Mucosa of gallbladder (tissue), 1 donor: ENCODE data around the gene HS2ST1. TPM values are rescaled to one million over a fixed set of nuclear protein-coding genes. Genes with fewer than 3 reads are reported as not detected.
"Not testable (repeated sequence)": the region's sequence is repeated elsewhere in the genome, so short reads cannot be mapped to it uniquely, and the experiment has no call there.

Source experiments
- DNase-seq: peaks from one replicate; pipeline ENCODE4 v3.0.0-alpha.2; 2020; ENCODE audit warnings: low spot score
- total RNA-seq: library from RNA; stranded (reverse); gene quantifications from one replicate; pipeline ENCODE4 v1.2.1, GENCODE V29; 2021
- donor health status: DM: no; HTN: no; CAD: no.

Gene HS2ST1
- total RNA-seq: 22.3 TPM

DNA sequence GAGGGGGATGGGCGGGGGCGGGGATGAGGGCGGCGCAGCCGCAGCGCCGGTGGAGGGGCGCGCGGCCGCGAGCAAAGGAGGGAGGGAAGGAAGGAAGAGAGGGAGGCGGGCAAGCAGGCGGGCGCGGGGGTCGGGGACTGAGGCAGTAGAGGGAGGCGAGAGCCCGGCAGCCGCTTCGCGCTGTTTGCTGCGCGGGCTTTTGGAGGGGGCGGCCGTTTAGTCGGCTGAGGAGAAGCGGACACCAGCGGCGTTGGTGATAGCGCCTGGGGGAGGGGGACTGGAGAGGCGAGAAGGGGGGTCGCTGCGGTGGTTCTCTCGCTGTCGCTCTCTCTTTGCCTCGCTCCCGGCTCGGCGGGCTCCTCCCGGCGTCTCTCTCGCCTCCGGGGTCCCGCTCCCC lies at the start of gene HS2ST1:
Gene HS2ST1 (plus strand): TSS at position 35 of the 397 bp plus-strand sequence.
- no peak for DNase-seq

DNA sequence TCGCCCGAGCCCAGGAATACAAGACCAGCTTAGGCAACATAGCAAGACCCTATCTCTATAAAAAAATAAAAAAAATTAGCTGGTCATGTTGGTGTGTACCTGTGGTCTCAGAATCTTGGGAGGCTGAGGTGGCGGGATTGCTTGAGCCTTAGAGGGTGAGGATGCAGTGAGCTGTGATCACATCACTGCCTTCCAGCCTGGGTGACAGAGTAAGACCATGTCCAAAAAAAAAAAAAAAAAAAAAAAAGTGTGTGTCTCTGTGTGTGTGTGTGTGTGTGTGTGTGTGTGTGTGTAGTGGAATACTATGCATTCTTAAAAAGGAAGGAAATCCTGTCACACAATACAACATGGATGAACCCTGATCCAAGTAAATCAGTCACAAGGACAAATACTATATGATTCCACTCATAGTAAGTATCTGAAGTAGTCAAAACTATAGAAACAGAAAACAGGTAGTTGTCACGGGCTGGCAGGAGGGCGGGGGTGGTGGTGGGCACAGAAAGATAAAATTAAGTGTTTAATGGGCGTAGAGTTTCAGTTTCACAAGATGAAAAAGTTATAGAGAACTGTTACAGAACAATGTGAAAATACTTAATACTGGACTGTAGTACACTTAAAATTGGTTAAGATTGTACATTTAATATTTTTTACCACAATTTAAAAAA lies 48.3 kb upstream of the HS2ST1 start:
- no peak for DNase-seq

DNA sequence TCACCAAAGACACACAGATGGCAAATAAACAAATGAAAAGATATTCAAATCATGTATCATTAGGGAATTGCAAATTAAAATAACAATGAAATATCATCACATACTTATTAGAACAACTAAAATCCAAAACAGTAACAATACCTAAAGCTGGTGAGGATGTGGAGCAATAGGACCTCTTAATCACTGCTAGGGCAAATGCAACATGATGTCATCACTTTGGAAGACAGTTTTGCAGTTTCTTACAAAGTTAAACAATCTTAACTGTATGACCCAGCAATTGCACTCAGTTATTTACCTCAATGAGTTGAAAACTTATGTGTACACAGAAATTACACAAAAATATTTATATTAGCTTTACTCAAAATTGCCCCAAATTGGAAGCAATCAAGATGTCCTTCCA lies 47.8 kb upstream of the HS2ST1 start:
- DNase-seq: no peak

DNA sequence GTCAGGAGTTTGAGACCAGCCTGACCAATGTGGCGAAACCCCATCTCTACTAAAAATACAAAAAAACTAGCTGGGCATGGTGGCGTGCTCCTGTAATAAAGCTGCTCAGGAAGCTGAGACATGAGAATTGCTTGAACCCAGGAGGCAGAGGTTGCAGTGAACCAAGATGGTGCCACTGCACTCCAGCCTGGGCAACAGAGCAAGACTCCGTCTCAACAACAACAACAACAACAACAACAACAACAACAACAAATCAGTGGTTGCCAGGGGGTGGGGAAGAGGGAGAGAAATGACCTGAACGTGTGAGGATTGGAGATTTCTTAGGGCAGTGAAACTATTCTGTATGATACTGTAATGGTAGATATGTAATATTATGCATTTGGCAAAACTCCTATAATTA lies 47.2 kb upstream of the HS2ST1 start:
- not testable (repeated sequence) for DNase-seq

DNA sequence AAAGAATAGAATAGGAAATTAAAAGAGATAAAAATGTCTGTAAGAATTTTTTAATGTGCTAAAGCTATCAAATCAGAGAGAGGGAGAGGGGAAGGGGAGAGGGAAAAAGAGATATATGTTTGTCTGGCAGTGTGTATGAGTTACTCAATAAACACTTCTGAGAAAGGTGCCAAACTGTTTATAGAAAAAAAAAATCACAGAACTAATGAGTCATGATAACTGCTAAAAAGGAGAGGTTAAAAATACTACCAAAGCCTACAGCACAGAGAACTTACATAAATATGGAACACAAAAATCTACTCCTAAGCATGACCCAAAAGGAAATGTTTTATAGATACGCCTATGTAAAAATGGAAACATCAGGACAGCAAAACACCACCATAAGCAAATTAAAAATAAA lies 46.0 kb upstream of the HS2ST1 start:
- no peak for DNase-seq

DNA sequence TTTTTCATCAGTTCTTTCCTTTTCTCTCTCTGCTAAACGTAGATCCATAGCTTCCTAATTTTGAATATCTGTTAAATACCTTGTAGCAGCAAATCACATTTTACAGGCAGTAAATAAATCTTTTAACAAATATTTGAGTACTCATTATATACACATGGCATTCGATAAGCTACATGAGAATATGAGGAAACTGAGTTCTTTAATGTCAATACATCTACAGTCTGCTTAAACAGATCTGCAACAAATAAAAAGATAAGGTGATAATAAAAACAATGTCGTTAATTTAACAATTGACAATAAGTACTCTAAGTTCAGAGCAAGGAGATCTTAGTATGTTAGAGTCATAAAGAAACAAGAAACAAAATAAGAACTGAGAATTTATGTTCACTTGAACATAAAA lies 43.4 kb upstream of the HS2ST1 start:
- DNase-seq: no peak

DNA sequence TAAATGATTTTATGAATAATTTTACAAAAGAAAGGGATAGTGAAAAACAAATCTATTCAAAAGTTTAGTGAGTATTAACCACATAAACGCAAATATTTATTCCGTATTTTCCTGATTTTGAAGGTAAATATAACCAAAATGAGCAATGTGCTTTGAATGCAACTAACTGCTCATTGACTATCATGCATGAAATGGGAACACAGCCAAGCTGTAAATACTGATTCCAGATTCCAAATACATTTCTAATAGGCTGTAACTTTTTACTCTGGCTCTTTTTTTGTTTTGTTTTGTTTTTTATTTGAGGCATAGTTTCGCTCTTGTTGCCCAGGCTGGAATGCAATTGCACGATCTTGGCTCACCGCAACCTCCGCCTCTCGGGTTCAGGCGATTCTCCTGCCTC lies 42.3 kb upstream of the HS2ST1 start:
- no peak for DNase-seq

DNA sequence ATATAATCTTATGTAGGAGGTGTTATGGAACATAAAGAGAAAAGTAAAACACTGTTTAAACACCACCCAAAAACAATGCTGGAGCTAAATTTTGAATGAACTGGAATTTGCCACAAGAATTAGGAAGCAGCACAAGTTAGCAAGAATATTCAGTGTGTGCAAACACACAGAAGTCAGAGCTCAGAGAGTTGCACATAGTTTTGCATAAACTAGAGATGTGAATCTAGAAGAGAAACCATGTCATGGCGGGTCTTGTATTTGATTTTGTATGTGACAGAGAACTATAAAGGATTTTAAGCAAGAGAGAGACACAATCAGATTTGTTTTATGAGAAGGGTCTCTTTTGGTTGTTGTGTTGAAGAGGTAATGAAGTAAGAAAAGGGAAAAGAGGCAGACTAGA lies 38.7 kb upstream of the HS2ST1 start:
- no peak for DNase-seq

DNA sequence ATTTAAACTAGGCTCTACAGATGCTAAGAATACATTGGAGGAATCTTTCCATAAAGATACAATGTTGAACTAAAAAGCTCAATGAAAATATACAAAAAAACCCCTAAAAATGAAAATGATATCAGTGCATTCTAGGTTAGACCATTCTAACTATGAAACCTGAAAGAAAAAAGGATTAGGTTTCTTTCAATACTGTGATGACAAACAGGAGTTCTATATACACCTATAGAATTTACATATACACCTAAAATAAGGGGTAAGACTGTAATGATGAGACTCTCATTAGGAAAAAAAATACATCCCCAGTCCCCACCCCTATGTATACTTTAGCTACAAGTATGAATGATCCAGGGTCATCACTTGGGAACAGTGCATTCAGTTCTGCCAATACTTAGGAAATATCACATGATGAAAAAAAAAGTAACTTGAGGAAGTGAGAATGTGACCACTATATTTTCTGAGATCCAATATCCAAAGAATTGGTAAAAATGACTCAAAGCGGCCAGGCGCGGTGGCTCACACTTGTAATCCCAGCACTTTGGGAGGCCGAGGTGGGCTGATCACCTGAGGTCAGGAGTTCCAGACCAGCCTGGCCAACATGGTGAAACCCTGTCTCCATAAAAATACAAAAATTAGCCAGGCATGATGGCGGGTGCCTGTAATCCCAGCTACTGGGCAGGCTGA lies 26.8 kb upstream of the HS2ST1 start:
- DNase-seq: no peak

DNA sequence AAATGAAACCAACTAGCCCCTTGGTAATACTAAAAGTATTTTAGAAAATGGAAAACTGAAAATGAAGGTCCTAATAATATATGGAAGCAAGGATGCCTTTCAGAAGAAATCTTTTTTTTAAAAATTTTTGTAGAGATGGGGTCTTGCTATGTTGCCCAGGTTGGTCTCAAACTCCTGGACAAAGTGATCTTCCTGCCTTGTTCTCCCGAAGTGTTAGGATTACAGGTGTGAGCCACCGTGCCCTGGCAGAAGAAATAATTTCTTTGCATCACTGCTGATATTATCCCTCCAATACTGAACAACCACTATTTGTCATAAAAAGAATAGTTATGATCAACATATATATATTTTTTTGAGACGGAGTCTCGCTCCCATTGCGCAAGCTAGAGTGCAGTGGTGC lies 26.1 kb upstream of the HS2ST1 start:
- no peak for DNase-seq

DNA sequence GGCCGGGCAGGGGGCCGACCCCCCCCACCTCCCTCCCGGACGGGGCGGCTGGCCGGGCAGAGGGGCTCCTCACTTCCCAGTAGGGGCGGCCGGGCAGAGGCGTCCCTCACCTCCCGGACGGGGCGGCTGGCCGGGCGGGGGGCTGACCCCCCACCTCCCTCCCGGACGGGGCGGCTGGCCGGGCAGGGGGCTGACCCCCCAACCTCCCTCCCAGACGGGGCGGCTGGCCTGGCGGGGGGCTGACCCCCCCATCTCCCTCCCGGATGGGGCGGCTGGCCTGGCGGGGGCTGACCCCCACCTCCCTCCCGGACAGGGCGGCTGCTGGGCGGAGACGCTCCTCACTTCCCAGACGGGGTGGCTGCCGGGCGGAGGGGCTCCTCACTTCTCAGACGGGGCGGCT lies 15.0 kb upstream of the HS2ST1 start:
- DNase-seq: not testable (repeated sequence)

DNA sequence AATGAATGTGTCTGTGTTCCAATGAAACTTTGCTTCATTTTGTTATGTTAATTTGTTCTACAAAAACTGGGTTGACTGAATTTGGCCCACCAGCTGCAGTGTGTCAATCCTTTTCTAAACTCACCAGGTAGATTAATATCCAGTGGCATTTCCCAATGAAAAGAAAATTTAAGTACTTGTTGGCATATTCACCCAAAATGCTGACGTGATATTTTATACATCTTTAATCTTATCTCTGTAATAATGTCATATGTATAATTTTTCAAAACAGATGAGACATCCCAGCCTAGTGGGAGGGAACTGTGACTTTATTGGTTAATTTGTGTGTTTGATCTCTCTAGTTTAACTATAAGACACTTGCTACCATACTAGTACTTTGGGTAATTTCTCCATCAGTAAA lies 8.6 kb upstream of the HS2ST1 start:
- no peak for DNase-seq

DNA sequence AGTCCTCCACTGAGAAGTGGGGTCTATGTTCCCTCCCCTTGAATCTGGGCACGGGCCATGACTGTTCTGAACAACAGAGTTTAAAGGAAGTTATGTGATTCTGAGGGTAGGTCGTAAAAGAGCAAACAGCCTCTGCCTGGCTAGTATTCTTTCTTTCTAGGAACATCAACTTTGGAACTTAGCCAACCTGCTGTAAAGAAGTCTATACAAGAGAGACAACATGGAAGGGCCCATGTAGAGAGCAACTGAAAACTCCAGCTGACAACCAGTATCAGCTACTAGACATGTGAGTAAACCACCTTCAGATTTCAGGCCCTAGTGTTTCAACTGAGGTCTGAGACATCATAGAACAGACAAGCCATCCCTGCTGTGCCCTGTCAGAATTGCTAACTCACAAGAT lies 8.0 kb upstream of the HS2ST1 start:
- DNase-seq: no peak

DNA sequence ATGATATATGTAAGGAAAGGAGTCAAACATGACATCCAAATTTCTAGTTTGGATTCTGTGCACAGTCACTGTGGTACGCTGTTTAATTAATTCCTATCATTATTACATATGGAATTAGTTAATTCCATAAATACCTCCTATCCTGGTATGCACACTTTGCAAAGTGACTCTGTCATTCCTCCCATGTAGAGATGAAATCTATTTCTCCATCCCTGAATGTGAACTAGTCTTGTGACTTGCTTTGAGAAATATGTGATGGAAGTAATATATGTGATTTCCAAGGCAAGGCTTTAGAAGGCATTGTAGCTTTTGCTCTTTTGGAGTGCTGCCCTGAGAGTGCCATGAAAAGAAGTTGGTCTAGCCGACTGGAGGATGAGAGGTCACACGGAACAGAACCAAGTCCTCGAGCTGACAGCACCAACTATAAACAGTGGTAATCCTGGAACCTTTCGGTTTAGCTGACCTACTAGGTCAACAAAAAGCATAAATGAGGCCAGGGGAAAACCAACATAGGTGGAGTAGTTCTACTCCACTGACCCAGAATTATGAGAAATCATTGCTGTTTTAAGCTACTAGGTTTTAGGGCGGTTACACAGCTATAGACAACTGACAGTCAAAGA lies 2.0 kb upstream of the HS2ST1 start:
- DNase-seq: no peak

DNA sequence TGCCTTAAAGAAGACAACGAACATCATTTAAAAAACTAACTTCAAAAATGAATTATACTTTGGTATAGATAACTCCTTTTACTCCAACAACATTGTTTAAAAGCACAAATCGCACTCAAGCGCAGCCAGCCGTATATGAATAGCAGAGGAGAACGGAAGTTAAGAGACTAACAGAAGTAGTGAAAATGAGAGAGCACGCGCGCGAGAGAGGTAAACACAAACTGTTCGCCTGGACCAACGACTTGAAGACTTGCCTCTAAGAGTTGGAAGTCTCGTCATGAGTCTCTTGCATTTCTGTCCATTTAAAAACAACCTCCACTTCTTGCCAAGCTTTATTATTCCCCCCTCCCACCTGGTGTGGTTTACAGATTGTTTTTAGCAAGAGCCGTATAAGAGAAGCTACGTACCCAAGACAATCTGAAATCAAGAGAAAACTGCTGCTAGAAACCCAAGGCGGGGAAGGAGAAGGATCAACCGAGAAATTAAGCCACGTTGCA lies 988 bp upstream of the HS2ST1 start:
- no peak for DNase-seq

DNA sequence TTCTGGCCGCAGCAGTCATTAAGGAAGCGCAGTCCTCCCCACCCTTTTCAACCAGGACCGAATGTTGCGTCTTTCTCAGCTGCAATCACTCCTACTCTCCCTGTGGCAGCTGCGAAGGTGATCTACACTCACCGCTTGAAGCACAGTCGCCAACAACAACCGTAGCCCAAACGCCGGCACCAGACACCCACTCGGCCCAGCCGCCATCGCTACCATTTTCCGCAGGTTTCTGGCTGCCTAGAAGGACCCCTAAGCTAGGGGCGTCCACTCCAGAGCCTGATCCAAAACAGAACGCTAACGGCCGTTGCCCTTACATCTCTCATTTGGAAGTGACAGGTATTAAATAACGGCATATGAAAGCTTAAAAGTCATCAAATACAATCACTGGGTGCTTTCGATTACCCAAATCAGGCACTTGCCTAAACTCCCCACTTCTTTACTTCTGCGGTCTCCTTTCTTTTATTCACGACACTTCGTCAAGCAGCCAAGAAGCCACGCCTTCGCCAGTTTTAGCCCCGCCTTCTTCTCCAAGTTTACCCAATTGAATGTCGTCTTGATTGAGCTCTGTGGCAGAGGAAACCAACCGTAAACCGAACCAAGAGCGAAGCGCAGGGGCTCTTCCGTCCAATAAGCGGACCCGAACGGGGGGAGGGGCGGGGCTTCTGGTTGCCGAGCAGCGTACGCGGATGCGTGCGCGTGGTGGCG lies 387 bp upstream of the HS2ST1 start, which contains the start of gene SELENOF:
Gene SELENOF (minus strand): TSS at position 231 of the 705 bp plus-strand sequence. CDS start 15 bp downstream, at position 216.
- DNase-seq: peak; percentile 100

DNA sequence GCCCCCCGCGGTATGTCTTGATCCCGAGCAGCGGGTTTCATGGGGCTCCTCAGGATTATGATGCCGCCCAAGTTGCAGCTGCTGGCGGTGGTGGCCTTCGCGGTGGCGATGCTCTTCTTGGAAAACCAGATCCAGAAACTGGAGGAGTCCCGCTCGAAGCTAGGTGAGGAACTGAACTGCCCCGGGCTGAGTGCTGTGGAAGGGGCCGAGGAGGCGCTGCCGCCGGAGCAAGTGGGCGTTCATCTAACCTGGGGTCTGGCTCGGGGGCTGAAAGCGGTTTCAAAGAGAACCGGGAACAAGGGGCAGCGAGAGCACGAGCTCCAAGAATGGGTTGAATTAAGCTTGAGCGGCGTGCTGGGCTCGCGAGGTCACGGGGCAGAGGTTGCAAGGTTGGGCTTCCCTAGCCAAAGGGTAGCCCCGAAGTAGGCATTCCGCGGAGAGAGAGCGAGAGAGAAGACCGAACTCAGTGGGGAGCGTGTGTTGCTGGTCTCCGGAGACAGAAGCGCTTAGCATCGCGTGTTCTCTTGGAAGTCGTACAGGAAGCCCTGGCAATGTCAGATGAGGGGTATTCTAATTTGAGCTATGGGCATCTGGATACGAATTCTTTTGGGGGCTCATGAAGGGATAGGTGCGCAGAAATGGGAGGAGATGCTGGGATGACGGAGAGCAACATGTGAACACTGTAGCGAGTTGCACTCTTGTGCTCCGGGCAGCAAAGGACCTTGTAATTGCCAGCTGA lies 732 bp downstream of the HS2ST1 start:
- peak; percentile 38 for DNase-seq

DNA sequence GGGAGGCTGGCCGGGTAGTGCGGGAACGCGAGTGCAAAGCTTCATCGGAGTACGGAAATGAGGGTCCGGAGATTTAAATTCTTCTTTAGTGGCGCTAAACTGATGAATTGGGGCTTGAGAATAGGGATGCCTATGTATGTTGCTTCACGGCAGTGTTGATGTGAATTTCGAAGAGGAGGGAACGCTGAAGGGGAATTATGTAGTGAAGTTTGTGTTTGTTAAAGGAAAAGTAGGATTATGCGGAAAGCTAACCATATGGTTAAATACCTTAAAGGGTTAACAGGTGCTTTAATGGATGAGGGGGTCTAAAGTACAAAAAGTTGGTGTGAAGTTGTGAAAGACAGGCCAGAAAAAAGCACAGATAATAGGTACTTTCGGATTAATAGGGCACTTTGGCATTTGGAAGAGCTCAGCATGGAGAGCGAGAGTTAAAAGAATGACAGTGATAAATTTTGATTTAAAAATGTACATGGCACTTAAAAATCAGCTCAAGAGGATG lies 1.4 kb downstream of the HS2ST1 start:
- DNase-seq: no peak

DNA sequence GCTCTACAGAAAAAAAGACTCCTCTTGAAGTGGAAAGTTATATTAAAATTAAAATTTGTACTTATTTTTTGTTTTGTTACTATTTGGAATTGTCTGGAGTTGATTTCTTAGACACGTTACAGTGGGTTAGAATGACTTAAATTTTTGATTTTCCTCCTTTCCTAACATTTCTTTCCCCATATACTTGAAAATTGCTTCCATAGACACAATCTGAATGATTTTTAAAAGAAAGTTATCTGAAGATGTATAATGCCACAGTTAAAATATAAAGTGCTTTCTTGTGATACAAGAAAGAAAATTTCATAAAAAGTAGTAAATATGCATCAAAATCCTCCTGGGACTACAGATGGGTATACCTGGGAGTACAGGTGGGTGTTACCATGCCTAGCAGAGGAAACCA lies 2.3 kb downstream of the HS2ST1 start:
- no peak for DNase-seq

DNA sequence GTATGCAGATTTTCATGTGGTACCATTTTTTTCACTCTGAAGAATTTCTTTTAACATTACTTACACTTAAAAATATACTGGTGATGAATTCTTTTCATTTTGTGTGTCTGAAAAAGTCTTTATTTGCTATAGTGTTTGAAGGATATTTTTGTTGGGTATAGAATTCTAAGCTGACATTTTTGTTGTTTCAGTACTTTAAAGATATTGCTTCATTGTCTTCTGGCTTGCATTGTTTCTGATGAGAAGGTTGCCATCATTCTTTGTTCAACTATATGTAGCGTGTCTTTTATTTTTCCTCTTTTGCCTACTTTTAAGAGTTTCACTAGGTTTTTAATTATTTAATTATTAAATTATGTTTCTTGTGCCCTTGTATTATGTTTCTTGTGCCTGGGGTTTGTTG lies 8.0 kb downstream of the HS2ST1 start:
- DNase-seq: no peak

DNA sequence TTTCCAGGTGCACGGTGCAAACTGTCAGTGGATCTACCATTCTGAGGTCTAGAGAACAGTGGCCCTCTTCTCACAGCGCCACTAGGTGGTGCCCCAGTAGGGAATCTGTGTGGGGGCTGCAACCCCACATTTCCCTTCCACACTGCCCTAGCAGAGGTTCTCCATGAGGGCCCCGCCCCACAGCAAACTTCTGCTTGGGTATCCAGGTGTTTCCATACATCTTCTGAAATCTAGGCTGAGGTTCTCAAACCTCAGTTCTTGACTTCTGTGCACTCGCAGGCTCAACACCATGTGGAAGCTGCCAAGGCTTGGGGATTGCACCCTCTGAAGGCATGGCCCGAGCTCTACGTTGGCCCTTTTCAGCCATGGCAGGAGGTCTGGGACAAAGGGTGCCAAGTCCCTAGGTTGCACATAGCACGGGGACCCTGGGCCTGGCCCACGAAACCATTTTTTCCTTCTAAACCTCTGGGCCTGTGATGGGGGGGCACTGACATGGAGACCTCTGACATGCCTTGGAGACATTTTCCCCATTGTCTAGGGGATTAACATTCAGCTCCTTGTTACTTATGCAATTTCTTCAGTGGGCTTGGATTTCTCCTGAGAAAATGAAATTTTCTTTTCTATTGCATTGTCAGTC lies 10.0 kb downstream of the HS2ST1 start:
- DNase-seq: no peak
